GM18870 (cell line): ENCODE measurements around the gene FAM3A.
"Not testable (repeated sequence)": the region's sequence is repeated elsewhere in the genome, so short reads cannot be mapped to it uniquely, and the experiment has no call there.

Experiments
- ATAC-seq: cut with Tn5 transposase; IDR thresholded peaks from one replicate; pipeline ENCODE4 v1.9.1; 2021; ENCODE audit warnings: moderate library complexity; ENCODE audit not compliant: unreplicated experiment

The FAM3A gene, protein sequence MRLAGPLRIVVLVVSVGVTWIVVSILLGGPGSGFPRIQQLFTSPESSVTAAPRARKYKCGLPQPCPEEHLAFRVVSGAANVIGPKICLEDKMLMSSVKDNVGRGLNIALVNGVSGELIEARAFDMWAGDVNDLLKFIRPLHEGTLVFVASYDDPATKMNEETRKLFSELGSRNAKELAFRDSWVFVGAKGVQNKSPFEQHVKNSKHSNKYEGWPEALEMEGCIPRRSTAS

DNA sequence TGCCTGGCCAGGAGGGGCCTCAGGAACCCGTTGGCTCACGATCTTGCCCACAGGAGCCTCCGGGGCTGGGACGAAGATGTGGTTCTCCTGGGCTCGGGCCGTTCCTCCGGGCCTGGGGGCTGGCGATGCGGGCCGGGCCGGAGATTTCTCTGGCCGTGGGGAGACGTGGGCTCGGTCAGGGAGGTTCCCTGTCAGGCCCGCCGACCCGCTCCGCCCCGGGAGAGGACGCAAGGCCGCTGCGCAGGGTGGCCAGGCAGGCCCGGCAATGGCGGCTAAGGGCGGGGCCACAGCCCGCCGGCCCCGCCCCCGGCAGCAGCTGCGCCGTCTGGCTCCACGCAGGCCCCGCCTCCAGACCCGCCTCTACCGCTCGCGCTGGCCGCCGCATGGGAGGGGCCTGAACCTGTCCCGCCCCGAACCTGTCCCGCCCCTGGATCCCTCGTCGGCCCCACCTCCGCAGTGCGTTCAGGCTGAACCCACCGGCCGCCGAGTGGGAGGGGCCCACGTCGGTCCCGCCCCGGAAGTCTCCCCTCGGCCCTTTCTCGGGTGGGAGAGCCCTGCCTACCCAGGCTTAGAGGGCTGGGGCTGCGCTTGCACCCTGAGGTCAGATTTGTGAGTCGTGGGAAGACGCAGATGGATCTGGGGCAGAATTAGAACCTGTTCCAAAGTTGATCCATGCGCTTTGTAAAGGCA, at the start of gene FAM3A:
Gene FAM3A (minus strand): TSS at position 267 of the 690 bp plus-strand sequence. CDS start 460 bp downstream, outside the sequence.
- peak; percentile 69 for ATAC-seq

DNA sequence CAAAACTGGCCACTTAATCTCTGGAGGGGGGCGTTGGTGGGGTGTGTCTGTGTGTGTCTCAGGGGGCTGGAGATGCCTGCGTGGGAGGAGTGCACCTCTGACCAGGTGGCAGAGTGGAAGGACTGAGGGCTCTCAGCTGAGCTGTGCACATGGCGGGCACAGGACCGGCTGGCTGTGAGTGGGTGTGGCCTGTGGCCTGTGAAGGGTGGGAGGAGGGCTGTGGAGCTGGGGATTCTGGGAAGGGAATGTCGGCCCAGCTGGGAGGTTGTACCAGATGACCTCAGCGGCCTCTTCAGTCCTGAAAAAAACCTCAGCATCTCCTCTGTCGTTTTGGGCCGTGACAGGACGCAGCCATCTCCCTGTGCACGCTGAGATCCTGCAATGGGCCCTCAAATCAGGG, 46.3 kb upstream of the FAM3A start:
- not testable (repeated sequence) for ATAC-seq

DNA sequence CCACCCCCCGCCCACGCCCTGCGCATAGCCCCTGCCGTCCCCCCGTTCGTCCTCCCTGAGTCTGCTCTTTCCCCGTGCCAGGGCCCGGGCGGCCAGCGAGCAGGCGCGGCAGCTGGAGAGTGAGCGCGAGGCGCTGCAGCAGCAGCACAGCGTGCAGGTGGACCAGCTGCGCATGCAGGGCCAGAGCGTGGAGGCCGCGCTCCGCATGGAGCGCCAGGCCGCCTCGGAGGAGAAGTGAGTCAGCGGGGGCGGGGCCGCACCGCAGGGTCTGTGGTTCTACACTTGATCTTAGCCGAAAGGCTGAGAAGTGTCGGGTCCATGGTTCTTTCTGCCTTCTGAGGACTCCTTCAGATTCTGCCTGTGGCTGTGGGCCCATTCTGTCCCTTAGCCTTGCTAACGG, 44.3 kb upstream of the FAM3A start:
- ATAC-seq = not testable (repeated sequence)

DNA sequence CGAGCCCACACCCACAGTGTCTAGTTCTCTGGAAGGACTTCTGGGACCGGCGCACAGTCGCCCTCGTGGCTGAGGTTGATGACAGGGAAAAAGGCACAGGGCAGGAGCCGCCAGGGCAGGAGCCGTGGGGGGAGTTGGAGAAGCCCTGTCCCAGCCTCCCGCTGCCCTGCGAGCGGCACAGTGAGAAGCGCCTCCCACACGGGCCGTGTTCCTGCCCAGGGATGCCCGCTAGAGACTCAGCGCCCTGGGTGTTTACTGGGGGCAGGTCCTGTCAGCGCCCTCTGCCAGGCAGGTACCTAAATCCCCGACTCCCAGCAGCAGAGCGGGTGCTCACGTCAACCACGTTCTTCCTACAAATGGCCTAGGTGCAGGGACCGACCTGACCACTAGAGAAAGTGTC, 42.9 kb upstream of the FAM3A start:
- ATAC-seq = not testable (repeated sequence)

DNA sequence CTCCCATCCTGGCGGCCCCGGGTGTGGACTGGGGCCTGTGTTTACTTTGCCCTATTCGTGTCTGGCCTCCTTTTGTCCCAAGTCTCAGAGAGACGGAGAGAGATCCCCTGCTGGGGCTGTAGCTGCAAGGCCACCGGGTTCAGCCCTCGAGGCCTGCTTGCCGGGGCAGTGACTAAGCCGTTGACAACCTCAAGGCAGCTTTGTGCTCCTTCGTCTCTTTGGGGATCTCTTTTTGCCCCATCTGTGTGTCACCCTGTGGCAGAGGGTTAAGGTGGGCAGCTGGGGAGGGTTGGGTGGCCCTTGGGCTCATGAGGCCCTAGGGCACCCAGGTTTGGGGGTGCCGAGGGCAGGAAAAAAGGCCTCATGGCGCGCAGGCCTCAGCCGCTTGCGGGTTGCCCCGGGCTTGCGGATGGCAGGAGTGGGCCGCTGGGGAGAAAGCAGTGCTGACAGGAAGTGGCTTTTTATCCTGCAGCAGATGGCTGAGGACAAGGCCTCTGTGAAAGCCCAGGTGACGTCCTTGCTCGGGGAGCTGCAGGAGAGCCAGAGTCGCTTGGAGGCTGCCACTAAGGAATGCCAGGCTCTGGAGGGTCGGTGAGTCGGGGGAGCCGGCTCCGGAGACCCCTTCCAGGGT, 42.1 kb upstream of the FAM3A start:
- ATAC-seq = not testable (repeated sequence)

DNA sequence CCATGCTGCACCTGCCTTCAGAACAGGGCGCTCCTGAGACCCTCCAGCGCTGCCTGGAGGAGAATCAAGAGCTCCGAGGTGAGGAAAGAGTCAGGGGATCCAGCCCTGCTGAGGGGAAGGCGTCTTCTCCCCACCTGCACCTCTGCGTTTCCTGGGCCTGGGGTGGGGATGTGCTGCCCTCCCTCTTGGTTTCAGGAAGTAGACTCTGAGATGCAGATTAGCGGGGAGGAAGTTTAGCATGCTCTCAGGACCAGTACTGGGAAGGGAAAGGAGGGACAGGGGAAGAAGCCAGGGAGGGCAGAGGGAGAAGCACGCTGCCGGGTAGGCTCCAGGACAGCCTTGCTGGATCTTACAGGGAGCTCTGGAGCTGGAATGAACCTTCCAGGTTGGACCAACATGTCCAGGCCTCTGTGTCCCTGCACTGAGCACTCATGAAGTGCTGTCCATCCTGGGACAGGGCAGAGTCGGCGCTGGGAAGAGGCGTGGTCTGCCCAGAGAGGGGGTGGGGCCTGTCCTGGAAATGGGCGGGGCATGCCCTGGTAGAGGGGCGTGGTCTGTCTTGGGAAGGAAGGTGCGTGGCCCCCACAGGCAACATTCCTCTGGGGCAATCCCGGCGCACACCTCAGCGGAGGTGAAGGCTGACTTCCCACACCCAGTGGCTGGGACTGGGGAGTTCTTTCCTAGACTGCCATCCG, 36.2 kb upstream of the FAM3A start:
- ATAC-seq = not testable (repeated sequence)

DNA sequence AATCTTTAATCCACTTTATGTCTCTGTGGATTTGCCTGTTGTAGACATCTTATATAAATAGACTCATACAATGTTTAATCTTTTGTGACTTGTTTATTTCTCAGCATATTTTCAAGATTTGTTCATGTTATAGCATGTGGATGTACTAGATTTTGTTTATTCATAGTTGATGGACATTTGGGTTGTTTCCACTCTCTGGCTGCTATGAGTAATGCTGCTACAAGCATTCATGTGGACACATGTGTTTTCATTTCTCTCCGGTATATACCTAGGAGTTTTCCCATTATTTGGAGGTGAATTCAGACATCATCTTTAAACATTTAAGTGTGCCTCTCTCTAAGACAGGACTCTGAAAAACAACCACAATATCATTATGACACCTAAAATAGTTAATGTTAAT, 33.7 kb upstream of the FAM3A start:
- no peak for ATAC-seq

DNA sequence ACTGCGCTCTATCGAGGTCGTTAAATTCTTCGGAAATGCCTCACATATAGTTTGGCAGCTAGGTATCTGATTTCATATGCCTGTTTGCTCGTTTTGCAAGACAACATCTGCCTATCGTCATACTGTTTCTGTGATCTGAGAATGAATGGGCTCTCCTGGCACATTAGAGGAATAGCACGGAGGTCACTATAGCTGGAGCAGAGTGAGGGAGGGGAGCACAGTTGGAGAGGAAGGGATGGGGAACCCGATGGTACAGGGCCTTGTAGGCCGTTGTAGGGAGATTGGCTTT, 31.9 kb upstream of the FAM3A start:
- ATAC-seq = no peak

DNA sequence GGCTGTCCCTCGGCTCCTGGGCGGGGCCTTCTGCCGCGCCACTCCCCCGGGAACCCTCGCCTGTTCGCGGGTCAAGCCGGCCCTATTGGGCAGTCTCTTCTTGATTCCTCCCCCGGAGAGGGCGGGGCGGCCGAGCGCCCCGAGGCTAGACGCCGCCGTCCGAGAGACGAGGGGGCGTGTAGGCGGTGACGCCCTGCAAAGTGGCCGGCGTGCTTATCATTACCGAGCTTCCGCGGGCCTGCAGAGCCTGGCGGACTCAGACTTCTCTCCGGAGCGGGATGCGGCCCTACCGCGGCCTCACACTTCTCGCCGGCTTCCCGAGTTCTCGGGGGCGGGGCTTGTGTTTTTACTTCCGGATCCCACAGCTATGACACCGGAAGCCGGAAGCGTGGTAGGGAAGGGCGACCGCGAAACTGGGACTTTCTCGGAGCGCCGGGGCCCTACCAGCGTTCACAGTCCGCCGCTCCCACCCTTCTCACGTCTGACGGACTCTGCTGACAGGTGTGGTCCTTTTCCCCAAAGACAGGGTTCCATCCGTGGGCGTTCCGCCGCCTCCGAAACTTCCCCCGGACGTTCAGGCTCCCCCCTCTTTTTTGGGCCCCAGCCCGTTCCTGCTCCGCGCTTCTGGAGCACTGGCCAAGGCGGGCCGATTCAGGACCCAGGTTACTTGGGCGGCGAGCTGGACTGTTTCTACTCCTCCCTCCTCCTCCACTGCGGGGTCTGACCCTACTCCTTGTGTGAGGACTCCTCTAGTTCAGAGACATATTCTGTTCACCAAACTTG, 31.4 kb upstream of the FAM3A start, which contains the start of gene IKBKG:
Gene IKBKG (plus strand): TSS at position 376 of the 783 bp plus-strand sequence. CDS start 4,383 bp downstream, outside the sequence.
- peak; percentile 59 for ATAC-seq

DNA sequence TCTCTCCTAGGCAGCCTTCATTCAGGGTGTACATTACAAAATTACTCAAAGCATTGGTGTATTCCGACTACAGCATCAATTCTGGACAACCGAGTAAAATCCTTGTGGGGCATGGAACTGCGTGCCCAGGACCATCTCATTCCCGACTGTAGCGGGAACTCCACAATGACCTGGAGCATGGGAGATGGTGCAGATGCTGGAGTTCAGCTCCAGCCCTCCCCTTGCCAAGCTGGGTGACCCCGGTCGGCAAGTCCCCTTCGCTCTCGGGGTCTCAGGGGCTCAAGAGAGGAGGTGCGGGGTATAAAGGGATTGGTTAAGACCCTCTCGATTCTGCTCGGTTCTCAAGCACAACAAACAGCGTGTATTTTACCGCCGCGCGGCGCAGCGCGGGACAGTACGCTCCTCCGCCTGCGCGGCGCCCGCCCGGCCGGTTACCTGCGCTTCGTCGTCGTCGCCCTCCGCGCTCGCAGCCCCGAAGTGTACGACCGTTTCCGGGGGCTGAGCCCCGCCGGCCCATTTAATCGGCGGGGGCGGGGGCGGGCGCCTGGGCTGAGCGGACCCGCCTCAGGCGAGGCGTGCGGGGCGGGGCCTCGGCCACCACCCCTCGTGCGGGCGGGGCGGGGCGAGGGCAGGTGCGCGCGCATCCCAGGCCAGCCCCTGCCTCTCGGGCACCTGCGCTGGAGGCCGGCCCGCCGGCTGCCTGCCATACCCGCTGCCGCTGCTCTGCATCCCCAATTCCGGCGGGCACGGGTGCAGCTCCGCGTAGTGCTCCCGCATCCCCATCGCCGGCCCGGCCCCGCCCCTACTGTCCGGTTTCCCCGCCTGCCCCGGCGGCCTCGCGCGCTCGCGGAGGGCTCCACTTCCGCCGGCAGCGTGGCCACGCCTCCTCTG, 30.6 kb upstream of the FAM3A start, which contains the start of gene G6PD:
Gene G6PD (minus strand): TSS at position 493 of the 891 bp plus-strand sequence. CDS start 691 bp downstream, outside the sequence.
- peak; percentile 30 for ATAC-seq

DNA sequence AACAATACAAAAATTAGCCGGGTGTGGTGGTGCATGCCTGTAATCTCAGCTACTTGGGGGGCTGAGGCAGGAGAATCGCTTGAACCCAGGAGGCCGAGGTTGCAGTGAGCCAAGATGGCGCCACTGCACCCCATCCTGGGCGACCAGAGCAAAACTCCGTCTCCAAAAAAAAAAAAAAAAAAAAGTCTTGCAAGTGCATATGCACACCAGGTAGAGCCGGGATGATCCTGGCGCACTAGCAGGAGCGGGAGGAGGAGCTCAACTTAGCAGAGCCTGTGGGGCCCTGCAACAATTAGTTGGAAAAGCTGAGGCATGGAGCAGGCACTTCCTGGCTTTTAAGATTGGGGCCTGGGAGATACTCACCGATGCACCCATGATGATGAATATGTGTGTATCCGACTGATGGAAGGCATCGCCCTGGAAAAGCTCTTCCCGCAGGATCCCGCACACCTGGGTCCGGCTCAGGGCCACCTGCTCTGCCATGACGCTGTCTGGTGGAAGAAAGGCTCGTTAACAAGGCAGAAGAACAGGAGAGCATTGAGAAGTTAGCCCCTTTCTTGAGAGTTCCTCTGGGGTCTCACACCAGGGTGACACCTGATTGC, 29.7 kb upstream of the FAM3A start:
- ATAC-seq = no peak

DNA sequence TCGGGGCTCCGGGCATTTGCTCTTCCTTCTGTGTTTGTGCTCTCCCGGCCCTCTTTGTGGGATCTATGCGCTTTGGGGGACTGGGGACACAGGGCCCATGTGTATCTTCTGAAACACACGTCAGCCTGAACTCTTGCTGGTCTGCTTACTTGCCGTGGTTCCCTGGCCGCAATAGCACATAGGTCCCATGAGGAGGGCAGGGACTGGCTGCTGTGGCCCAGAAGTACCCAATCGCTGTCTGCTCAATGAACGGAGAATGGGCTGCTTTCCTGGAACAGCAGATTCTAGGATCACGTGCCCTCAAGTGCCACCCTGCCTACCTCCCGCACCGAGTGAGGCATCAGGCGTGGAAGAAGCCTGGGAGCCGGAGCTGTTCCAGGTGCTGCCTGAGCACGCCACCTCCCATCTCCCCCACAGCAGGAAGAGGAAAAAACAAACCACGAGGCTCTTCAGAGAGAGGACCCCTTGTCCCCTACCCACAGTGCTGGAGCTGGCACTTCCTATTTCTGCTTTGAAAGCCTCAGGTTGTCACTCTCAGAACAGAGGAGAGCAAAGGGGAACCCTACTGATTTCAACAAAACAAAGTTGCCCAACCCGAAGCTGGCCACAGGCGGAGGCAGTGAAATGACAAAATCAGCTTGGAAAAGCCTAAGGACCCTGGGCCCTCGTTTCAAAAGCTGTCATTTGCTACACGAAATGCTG, 26.8 kb upstream of the FAM3A start:
- no peak for ATAC-seq

DNA sequence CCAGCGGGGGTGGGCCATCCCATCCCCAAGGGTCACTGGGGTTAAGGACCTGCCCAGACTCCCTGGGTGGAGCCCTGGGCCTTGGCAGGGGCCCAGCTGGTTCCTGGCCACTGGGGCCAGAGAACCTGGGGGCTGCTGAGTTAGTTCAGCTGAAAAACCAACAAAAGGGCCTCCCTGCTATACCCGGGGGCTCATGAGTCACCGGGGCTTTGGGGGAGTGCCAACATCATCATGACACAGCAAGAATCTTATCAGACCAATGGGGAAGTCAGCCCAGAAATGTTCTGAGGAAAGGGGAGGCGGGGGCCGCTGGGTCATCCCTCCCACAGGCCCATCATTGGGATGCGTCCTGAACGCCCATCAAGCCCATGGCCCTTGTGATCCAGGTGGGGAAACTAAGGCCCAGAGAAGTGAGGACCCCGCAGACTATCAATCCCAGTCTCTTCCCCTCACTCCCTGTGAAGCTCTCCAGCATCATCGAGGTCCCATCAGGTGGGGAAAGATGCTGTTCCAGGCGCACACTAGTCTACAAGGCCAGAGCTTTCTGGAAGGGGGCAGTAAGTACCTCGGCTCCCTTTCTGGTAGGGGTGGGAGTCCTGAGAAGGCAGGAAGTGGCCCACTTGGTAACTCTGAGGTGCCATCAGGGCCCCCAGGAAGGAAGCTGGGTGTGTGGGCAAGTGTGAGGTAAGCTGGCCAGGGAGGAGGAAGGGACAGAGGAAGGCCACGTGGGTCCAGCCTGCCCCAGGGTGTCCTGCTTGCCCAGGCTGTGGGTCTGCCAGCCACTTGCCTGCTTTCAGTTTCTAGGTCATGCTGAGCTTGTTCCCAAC, 26.1 kb upstream of the FAM3A start:
- ATAC-seq = no peak

DNA sequence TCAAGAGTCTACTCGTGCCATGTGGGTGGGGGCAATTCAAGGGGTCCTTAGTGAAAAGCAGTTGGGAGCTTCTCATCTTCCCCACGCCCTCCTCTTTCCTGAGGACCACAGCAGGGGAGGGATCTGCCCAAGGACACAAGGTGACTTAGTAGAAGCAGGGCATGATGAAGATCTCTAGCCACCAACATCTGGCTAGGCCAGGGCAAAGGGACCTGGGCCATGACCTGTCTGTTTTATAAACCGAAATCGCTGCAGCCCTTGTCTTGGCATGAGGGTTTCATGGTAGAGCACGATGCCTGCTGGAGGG, 25.5 kb upstream of the FAM3A start:
- ATAC-seq = no peak

DNA sequence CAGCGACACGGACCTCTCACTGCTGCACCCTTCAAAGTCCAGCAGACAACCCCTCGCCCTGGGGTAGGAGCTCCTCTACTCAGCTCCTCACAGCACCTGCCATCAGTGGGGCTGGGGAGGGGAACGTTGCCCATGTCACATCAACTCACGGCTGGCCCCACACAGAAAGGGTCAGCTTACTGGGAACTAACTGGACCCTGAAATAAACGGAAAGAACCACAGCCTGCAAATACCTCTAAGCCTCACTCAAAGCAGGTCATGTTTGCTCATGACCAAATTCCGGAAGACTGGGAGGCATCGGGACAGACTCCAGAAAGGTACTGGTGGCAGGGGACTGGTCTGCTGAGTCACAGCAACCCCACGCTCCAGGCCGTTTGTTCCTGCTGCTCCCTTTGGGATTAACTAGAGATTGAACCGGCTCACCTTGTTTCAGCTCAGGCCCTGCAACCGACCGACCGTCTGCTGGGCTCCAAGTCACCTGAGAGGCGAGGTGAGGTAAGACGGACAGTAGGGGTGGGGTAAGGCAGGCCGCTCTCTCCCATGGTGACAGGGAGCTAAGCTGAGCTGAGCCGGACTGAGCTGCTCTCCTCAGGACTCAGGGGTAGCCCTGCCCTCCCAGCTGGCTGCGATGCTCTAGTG, 25.0 kb upstream of the FAM3A start:
- ATAC-seq = no peak

DNA sequence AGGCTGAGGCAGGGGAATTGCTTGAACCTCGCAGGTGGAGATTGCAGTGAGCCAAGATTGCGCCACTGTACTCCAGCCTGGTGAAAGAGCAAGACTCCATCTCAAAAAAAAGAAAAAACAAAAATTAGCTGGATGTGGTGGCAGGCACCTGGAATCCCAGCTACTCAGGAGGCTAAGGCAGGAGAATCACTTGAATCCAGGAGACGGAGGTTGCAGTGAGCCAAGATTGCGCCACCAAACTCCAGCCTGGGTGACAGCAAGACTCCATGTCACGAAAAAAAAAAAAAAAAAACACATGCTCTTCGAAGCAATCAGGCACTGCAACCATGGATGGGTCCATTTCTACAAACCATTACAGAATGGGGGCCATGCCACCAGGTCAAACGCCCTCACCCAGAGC, 24.3 kb upstream of the FAM3A start:
- not testable (repeated sequence) for ATAC-seq

DNA sequence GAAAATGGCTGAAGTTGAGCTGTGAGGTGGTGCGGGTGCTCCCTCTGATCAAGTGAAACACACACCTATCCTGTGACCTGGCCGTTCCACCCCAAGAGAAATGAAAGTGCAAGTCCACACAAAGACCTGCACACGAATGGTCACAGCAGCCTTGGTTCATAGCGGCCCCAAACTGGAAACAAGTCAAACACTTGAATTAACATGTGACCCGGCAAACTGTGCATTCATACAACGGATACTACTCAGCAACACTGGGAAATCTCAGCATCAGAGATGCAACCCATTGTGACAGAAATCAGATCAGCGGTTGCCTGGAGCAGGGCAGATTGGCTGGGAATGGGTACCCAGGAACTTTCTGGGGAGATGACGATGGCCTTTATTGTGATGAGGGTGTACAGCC, 23.0 kb upstream of the FAM3A start:
- ATAC-seq = no peak

DNA sequence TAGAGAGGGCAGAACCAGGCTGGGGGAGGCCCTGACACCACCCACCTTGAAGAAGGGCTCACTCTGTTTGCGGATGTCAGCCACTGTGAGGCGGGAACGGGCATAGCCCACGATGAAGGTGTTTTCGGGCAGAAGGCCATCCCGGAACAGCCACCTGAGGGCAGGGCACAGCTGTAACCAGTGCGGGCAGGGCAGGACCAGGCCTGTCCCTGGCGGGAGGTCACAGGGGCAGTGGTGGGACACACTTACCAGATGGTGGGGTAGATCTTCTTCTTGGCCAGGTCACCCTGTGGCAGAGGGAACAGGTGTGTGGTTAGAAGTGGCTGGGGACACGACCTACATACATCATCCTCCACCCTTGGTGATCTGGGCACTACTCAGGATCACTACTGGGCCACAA, 19.9 kb upstream of the FAM3A start:
- ATAC-seq = no peak
